Activated CD8-positive, alpha-beta memory T cell treated with anti-CD3 and anti-CD28 coated beads for 36 hours (primary cell): ENCODE data around the gene ADRA2B. TPM values are rescaled to one million over a fixed set of nuclear protein-coding genes. Genes with fewer than 3 reads are reported as not detected.

Experiments used
- CTCF ChIA-PET: fragments of 350-600 bp; sonication (Branson Sonifier 250); formaldehyde crosslinking; loops from one replicate; lab custom pipeline; 2021; ENCODE audit warnings: antibody characterized with exemption; lab: Charles Lee
- POLR2A ChIA-PET: fragments of 350-600 bp; sonication (Branson Sonifier 250); formaldehyde crosslinking; loops from one replicate; lab custom pipeline; 2021; ENCODE audit warnings: antibody characterized with exemption; lab: Charles Lee
- total RNA-seq, 2 experiments: library from RNA; stranded (reverse); gene quantifications; one replicate each; pipeline ENCODE4 v1.2.3, GENCODE V29; 2021

Gene ADRA2B
- total RNA-seq, 2 experiments from 2014 or later, result 0.25 to 0.34 TPM

DNA sequence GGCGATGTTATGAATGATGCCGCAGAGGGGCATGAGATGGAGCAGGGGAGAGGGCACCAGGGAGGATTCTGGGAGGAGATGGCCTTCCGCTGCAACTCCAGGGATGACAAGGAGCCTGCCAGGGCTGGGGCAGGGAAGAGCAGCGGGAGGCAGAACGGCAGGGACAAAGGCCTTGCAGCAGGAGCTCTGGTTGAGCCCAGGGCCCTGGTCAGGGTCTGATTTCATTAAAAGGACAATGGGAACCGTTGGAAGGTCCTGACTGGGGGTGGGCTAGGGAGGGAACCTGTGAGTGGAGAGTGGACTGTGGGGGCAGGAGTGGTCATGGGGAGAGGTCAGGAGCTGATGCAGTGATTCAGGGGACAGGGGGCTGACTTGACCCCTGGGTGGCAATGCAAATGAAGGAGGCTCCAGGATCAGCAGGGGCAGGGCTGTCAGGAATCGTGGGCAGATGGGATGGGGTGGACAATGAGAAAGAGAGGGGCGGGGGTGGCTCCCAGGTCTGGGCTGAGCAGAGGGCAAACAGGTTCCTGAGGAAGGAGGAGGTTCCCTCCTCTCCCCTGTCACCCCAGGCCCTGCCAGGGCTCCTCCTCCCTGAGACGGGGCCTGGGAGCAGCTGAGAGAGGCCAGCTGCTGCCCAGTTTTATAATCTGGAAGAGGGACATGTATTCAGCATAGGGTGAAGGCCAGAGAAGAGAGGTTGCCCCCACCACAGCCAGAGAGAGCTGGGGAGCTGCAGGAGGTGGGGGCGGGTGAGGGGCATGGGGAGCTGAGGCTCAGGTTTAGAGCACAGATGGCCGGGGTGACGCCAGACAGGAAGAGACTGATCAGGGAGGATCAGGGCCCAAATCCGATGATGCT lies 36.2 kb upstream of the ADRA2B start:
- POLR2A ChIA-PET, result interaction anchor here (0.5 to 1.4 kb wide), 3 partner anchors 10 to 376 kb away, joined by 3 to 4 read pairs (median 3); no protein-coding TSS in a partner anchor
- CTCF ChIA-PET, result interaction anchor here (1.3 to 2.7 kb wide), 2 partner anchors 11 to 22 kb away, joined by 5 to 10 read pairs; no protein-coding TSS in a partner anchor

DNA sequence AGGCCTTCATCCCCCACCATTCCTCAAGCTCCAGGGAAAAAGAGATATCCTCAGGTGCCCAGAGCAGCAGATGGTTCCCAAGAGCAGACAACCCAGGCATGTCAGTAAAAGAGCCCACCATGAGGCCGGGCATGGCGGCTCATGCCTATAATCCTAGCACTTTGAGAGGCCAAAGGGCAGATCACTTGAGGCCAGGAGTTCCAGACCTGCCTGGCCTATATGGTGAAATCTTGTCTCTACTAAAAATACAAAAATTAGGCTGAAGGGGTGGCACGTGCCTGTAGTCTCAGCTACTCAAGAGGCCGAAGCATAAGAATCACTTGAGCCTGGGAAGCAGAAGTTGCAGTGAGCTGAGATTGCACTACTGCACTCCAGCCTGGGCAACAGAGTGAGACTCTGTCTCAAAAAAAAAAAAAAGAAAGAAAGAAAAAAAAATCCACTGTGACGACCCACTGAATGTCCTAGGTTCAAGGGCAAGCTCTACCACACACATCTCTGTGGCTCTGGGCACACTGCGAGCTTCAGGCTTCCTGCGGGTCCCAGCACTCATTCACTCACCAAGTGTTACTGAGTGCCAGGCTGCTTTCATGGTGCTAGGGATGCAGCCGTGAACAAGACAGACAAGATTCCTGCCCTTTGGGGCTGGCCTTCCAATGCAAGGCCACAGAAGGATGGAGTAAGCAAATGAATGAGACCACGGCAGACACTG lies 35.4 kb upstream of the ADRA2B start:
- ChIA-PET POLR2A (interaction anchor here (1.4 kb wide), 1 partner anchor 12 kb away, joined by 4 read pairs; no protein-coding TSS in a partner anchor), CTCF (interaction anchor here (0.9 to 2.7 kb wide), 4 partner anchors 9 to 382 kb away, joined by 3 to 10 read pairs (median 6); no protein-coding TSS in a partner anchor)

DNA sequence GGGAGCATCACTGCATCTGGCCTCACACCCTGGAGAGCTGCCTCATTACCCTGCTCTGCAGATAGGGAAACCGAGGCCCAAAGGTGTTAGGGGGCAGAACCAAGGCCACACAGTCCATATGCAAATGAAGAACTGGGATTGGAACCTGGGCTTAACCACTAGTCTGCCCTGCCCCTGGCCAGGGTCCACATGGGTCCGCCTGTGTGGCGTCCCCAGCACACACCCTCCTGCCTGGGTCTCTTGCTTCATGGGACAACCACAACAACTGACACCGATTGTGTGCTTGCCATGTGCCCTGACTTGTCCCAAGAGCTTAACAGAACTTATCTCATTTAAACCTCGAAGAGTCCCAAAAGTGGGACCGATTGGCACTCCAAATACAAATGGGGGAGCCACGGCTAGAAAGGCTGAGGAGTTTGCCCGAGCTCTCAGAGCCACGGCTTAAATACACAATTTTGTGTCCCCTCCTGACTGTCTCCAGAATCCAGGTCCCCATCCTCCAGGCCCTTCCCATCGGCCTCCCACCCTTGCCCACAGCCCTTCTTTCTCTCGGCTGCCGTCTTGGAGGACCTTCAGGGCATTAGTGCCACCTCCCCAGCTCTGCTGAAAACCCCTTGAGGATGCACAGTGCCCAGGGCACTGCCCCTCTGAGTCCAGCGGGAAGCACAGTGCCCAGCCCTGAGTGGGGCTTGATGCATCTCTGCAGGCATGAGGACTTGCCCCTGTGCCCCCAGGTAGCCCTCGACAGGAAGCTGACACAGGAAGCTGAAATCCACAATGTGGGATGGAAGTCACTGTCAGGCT lies 34.6 kb upstream of the ADRA2B start:
- CTCF ChIA-PET, result interaction anchor here (0.9 to 9.5 kb wide), 6 partner anchors 9 to 382 kb away, joined by 3 to 141 read pairs (median 6); partner anchors contain the start of gene ASTL
- POLR2A ChIA-PET, result interaction anchor here (0.5 to 1.4 kb wide), 2 partner anchors 13 to 104 kb away, joined by 3 to 4 read pairs; no protein-coding TSS in a partner anchor

GRCh38 chr2:96150007-96150640 lies 33.8 kb upstream of the ADRA2B start:
- CTCF ChIA-PET, result interaction anchor here (1.1 to 9.5 kb wide), 4 partner anchors 8 to 24 kb away, joined by 4 to 141 read pairs (median 8); partner anchors contain the start of gene ASTL
- POLR2A ChIA-PET, result no interaction called here

GRCh38 chr2:96148410-96149217 lies 32.2 kb upstream of the ADRA2B start:
- CTCF ChIA-PET, result interaction anchor here (1.0 to 9.5 kb wide), 4 partner anchors 10 to 59 kb away, joined by 3 to 141 read pairs (median 3); no protein-coding TSS in a partner anchor

DNA sequence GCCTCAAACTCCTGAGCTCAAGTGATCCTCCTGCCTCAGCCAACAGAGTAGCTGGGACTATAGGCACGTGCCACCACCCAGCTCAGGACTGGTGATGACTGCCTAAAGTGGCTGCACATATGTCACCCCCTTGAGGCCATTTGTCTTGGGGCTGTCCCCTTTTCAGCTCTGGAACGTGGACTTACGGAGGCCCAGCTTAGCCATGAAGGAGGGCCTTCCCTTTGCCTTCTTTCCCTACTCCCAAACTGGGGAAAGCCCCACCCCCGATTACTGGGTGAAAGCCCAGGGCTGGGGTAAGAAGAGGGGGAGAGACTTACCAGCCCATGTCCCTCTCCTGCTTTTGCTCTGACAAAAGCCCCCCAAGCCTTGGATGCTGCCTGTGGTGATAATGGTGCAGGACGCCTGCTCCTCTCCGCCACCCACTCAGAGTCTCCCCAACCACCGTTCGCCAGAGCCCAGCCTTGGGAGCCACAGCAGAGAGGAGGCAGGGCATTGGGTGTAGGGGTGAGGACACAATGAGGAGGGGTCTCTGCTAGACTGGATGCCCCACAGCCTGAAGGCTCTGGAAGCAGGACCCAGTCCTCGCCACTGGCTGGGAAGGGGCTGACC lies 31.3 kb upstream of the ADRA2B start:
- POLR2A ChIA-PET, result interaction anchor here (1.3 to 8.1 kb wide), 4 partner anchors 13 to 173 kb away, joined by 4 to 240 read pairs (median 7); partner anchors contain the start of gene STARD7
- CTCF ChIA-PET, result interaction anchor here (0.9 to 9.5 kb wide), 6 partner anchors 9 to 60 kb away, joined by 3 to 141 read pairs (median 4); no protein-coding TSS in a partner anchor

More at GRCh38 chr2:96148410-96149217, 32.2 kb upstream of the ADRA2B start:
- POLR2A ChIA-PET, result interaction anchor here (1.3 to 8.1 kb wide), 3 partner anchors 12 to 172 kb away, joined by 4 to 240 read pairs (median 5); partner anchors contain the start of gene STARD7

DNA sequence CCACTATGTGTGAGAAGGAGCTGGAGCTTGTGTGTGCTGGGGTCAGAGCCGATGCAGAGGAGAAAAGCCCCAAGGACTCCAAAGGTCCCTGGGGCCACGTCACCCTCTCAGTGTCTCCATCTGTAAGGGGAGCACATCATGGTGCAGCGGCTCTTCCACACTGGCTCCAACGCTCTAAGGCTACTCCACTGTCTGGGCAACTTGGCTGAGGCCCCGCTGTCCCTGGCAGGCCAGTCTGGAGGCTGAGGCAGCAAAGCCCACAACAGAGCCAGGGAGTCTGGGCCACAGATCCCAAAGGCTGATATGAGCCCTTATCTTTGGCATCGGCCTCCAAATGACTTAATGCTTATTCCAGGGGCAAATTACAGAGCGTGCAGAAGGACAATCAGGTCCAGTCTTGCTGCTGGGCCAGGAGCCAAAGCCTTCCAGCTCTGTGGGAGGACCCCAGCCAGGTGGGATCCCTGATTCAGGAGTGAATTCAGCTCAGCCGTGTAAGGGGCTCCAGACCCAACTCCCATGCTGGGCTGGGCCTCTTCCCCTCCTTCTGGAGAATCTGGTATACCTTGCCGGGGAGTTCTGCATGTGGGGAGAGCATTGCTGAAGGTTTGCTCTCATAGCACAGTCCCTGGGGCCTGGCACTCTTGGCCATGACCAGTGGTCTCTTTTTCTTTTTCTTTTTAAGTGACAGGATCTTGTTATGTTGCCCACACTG lies 30.7 kb upstream of the ADRA2B start:
- CTCF ChIA-PET, result interaction anchor here (0.9 to 9.5 kb wide), 4 partner anchors 14 to 61 kb away, joined by 3 to 141 read pairs (median 4); no protein-coding TSS in a partner anchor
- POLR2A ChIA-PET, result interaction anchor here (0.5 to 8.1 kb wide), 8 partner anchors 14 to 175 kb away, joined by 3 to 240 read pairs (median 4); partner anchors contain the start of gene STARD7

- CTCF ChIA-PET, result interaction anchor here (0.6 to 9.5 kb wide), 5 partner anchors 8 to 123 kb away, joined by 3 to 141 read pairs (median 5); no protein-coding TSS in a partner anchor
- POLR2A ChIA-PET, result interaction anchor here (0.5 to 8.1 kb wide), 8 partner anchors 14 to 176 kb away, joined by 3 to 240 read pairs (median 4); partner anchors contain the start of gene STARD7
These were observed 29.9 kb upstream of the ADRA2B start for GRCh38 chr2:96146153-96146880.

GRCh38 chr2:96145848-96146152 lies 29.4 kb upstream of the ADRA2B start:
- ChIA-PET POLR2A (interaction anchor here (1.4 to 8.1 kb wide), 5 partner anchors 15 to 63 kb away, joined by 3 to 240 read pairs (median 6); partner anchors contain the start of gene STARD7), CTCF (interaction anchor here (0.6 to 9.5 kb wide), 4 partner anchors 8 to 122 kb away, joined by 3 to 141 read pairs (median 46); no protein-coding TSS in a partner anchor)

- ChIA-PET POLR2A (interaction anchor here (1.0 to 8.1 kb wide), 6 partner anchors 9 to 63 kb away, joined by 3 to 240 read pairs (median 6); partner anchors contain the start of gene STARD7), CTCF (interaction anchor here (0.9 to 9.5 kb wide), 5 partner anchors 9 to 123 kb away, joined by 3 to 141 read pairs (median 4); no protein-coding TSS in a partner anchor)
These were observed 28.9 kb upstream of the ADRA2B start, which contains the start of gene DUSP2 for GRCh38 chr2:96145036-96145847. Gene DUSP2, minus strand, starts transcription at chr2:96145440. Its CDS starts 86 bp downstream, at chr2:96145354.

- ChIA-PET CTCF (interaction anchor here (1.1 to 9.5 kb wide), 4 partner anchors 17 to 122 kb away, joined by 3 to 141 read pairs (median 46); no protein-coding TSS in a partner anchor), POLR2A (interaction anchor here (1.0 to 8.1 kb wide), 5 partner anchors 8 to 30 kb away, joined by 3 to 240 read pairs (median 6); no protein-coding TSS in a partner anchor)
These were observed 28.2 kb upstream of the ADRA2B start for GRCh38 chr2:96144481-96145035.

DNA sequence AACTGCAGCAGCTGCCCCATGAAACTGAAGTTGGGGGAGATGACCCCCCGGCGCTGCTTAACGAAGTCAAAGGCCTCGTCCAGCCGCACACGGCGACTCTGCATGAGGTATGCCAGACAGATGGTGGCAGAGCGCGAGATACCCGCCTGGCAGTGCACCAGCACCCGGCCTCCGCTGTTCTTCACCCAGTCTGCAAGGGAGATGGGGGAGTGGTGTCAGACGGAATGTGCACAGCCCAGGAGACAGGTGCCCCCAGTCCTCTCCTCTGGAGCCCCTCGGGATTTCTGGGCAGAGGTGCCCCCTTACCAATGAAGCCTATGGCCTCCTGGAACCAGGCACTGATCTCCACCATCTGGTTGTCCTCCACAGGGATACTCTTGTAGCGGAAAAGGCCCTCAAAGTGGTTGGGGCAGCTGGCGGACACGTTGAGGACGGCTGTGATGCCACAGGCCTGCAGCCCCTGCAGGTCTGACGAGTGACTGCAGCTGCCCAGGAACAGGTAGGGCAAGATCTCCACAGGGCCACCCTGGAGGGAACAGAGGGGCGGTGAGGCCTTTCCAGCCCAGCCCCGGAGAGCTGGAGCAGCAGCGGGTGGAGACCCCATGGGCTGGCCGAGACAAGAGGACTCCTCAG lies 27.6 kb upstream of the ADRA2B start:
- ChIA-PET POLR2A (interaction anchor here (1.8 to 8.1 kb wide), 4 partner anchors 13 to 38 kb away, joined by 5 to 240 read pairs (median 12); no protein-coding TSS in a partner anchor), CTCF (interaction anchor here (1.1 to 9.5 kb wide), 4 partner anchors 17 to 122 kb away, joined by 3 to 141 read pairs (median 46); no protein-coding TSS in a partner anchor)
